HK-2 (cell line): Measurements from ENCODE around the gene PLA2G4B.

ENCODE experiments used
- DNase-seq: peaks from one replicate; pipeline ENCODE4 v3.0.0-alpha.2; 2018; ENCODE audit not compliant: unreplicated experiment

PLA2G4B gene

GRCh38 chr15:41838400-41838897, at the start of gene PLA2G4B:
Gene PLA2G4B (plus strand): TSS chr15:41838847. CDS start chr15:41838914, 67 bp downstream.
- DNase-seq, result no peak

GRCh38 chr15:41789236-41789635, 49.4 kb upstream of the PLA2G4B start:
- DNase-seq, result no peak

- DNase-seq, result no peak
Observed at GRCh38 chr15:41789662-41790061, 49.0 kb upstream of the PLA2G4B start.

- DNase-seq, result no peak
Observed at GRCh38 chr15:41790169-41790568, 48.5 kb upstream of the PLA2G4B start.

- DNase-seq, result no peak
Observed at GRCh38 chr15:41790756-41791546, 47.7 kb upstream of the PLA2G4B start.

- DNase-seq, result no peak
Observed at GRCh38 chr15:41791547-41791937, 47.1 kb upstream of the PLA2G4B start.

GRCh38 chr15:41792000-41792637, 46.5 kb upstream of the PLA2G4B start:
- no peak for DNase-seq

GRCh38 chr15:41794081-41794480, 44.6 kb upstream of the PLA2G4B start:
- DNase-seq, result no peak

GRCh38 chr15:41795996-41796856, 42.4 kb upstream of the PLA2G4B start:
- no peak for DNase-seq

GRCh38 chr15:41797201-41797944, 41.3 kb upstream of the PLA2G4B start:
- DNase-seq, result no peak

- DNase-seq, result no peak
Observed at GRCh38 chr15:41798607-41799487, 39.8 kb upstream of the PLA2G4B start.

- no peak for DNase-seq
Observed at GRCh38 chr15:41799488-41799805, 39.2 kb upstream of the PLA2G4B start.

- DNase-seq, result no peak
Observed at GRCh38 chr15:41801185-41801584, 37.5 kb upstream of the PLA2G4B start.

GRCh38 chr15:41801850-41802455, 36.7 kb upstream of the PLA2G4B start:
- DNase-seq, result no peak

GRCh38 chr15:41804361-41804760, 34.3 kb upstream of the PLA2G4B start:
- DNase-seq, result no peak

GRCh38 chr15:41804916-41805666, 33.6 kb upstream of the PLA2G4B start:
- no peak for DNase-seq

- no peak for DNase-seq
Observed at GRCh38 chr15:41805711-41806110, 32.9 kb upstream of the PLA2G4B start.

- DNase-seq, result no peak
Observed at GRCh38 chr15:41806291-41807181, 32.1 kb upstream of the PLA2G4B start.
